HG03066 (cell line): ENCODE data around the gene CMIP.

ENCODE experiments used
- ATAC-seq: cut with Tn5 transposase; IDR thresholded peaks from one replicate; pipeline ENCODE4 v1.9.1; 2021; ENCODE audit warnings: low read depth; ENCODE audit not compliant: unreplicated experiment

Gene CMIP

DNA sequence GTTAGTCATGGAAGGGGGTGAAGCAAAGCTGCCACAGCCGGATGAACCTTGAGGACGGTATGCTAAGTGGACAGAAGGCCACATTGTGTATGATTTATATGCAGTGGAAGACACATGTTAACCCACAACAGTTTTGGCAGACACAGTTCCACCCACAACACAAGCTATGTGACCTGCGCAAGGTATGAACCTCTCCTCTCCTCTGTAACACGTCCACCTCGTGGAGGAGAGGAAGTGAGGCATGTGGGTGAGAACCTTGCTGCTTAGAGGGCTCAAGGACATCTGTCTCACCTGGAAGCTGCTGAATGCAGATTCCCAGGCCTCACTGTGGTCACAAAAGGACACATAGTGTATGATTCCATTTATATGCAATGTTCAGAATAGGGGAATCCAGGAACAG is 198.3 kb downstream of the CMIP start:
- no peak for ATAC-seq

DNA sequence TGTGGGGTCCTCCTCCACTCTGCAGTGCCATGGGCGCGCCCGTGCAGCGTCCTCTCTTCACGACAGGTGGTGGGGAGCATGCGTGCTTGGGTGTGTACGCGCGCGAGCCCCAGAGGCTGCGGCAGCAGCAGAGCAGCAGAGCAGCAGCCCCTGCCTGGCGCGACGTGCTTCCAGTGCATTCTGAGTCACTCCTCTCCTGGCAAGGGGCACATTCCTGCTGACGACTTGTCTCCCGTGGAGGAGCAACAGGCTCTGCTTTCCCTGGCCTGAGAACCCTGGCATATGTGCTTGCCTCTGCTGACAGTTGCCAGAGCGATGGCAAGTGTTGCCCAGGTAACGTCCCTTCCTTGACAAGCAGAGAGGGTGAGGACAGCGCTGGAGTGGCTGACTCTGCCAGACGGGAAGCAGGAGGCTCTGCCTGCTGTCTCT is 200.7 kb downstream of the CMIP start:
- ATAC-seq, result no peak

DNA sequence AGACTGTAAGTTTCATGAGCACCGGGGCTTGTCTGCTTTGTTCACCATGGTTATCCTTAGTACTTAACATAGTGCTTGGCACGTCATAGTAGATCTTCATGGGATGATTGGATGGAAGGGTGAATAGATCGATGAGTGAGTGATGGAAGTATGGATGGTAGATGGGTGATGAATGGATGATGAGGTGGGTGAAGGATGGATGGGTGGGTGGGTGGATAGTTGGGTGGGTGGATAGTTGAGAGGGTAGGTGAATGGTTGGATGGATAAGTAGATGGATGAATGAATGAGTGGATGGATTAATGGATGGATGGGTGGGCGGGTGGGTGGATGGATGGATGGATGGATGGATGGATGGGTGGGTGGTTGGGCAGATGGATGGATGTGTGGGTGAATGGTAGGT is 201.3 kb downstream of the CMIP start:
- ATAC-seq, result no peak

DNA sequence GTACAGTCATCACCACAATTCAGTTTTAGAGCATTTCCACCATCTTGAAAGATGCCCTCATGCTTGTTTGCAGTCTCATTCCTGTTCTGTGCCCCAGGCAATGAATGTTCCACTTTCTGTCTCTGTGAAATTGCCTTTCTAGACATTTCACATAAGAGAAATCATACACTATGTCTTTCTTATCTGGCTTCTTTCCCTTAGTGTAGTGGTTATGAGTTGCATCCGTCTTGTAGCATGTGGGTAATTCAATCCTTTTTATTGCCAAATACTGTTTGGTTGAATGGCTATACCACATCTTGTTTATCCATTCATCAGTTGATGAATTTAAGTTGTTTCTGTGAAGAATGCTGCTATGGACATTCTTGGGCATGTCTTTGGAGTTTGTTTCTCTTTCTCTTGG is 202.0 kb downstream of the CMIP start:
- ATAC-seq, result no peak

DNA sequence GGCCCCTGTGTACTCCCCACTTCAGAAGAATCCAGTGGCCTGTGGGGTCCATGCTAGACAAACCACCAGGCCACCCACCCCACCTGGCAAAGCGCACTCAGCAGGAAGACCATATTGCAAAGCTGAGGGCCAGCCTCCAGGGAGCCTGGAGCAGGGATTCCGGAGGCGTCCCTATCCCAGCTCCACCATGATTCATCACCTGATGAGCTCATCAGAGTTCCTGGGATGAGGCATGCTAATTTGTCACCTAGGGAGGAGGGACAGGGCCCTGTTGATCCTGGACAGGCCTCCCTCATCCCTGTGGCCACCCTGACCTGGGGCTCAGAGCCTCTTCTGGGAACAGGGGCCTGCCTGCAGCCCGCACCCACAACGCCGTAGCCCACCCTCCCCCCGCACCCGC is 202.9 kb downstream of the CMIP start:
- no peak for ATAC-seq

DNA sequence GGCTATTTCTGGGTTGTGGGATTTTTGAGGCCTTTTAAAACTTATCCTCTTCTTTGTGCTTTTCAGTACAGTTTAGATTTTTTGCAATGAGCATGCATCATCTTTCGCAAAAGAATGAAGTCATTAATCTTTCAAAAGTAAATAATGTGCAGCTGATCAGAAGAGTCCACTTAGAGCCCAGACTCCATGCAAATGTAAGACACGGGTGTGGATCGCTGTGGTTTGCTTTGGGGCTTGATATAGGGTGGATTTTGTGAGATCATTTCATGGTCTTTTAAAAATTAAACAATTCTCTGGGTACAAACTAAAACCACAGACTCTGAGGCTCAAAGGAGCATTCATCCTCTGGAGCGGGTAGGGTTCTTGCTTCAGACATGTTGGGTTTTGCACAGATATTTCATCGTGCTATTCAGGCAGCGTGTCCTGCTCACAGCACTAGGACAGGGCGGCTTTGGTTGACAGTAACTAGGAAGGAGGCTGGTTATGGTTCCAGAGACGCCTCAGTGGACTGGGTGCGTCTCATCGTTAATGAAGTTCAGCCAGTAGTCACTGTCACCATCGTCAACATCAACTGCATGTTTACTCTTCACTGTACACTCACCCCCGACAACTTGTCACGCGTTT is 205.1 kb downstream of the CMIP start:
- ATAC-seq, result no peak

DNA sequence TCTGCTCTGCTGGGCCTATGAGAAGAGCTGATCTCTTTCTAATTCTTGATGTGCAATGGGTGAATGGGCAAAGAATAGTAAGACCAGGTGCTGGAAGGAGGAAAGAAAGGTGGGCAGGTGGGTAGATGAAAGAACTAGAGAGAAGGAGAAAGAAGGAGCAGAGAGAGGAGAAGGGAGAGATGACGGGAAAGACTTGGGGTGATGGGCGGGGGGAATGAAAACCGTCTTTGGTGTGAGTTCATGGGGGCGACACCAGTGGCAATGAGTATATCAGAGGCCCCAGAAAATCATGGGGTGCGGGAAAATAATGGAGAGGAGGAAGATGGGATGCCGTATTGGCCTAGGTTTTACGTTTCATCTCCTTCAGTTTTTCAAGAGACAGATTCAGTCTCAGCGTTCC is 205.7 kb downstream of the CMIP start:
- no peak for ATAC-seq

DNA sequence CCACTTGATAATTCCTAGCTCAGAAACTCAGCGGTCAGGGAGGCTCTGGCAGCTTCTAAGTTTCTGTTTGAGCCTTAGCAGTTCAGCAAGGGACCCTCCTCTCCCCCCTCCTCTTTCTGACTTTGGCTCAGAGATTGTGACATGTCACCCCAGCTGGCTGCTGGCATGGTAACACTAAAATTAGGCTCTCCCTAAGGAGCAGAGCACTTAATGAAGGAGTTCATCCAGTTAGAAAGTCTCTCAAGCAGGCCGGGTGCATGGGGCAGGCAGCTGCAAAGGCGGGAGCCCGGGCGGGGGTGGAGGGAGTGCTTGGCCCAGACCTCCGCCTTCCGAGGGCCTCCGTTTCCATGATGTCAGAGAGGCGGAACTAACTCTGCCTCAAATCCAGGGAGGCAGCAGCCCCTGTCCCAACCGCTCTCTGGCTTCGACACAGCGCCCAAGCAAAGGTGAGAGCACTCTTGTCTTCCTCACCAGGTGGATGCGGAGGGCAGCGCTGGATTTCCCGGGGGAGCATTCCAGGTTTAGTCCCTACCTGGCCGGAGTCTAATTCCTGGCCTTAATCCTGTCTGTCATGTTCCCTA is 206.5 kb downstream of the CMIP start:
- ATAC-seq, result no peak

DNA sequence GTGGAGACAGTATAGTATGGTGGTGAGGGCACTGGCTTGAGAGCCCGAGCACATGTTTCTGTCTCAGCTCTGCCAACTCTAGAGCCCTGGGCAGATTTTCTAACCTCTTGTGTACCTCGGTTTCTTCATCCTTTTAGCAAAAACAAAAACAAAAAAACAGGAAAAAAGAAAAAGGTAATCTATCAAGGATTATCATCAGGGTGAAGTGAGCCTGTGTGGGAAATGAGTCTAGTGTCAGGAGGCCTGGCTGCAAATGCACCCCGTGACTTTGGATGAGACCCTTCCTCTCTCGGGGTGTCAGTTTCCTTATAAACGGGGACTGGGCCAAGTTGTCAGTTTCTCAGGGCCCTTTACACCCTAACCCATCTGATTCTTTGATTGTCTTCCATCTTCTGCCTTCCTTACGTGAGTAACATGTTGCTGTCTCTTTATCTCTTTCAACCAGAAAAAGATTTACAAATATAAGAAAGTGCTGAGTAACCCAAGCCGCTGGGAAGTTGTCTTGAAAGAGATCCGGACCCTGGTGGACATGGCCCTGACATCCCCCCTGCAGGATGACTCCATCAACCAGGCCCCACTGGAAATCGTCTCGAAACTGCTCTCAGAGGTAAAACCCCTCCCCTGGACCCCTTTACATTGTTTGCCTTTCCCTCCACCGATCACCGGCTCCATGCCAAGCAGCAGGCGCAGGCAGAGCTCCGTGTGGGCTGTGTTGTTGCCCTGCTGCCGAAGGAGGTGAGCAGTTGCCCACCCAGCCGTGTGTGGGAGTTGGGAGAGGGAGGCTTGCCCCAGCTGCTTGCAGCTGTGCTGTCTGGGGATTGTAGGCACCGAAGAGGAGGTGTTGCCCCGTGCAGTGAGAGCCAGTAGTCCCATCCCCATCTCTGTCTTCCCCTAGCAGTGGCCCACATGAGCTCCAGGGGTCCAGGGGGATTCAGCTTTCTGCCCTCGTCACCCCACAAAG is 207.4 kb downstream of the CMIP start:
- ATAC-seq, result peak; percentile 25

DNA sequence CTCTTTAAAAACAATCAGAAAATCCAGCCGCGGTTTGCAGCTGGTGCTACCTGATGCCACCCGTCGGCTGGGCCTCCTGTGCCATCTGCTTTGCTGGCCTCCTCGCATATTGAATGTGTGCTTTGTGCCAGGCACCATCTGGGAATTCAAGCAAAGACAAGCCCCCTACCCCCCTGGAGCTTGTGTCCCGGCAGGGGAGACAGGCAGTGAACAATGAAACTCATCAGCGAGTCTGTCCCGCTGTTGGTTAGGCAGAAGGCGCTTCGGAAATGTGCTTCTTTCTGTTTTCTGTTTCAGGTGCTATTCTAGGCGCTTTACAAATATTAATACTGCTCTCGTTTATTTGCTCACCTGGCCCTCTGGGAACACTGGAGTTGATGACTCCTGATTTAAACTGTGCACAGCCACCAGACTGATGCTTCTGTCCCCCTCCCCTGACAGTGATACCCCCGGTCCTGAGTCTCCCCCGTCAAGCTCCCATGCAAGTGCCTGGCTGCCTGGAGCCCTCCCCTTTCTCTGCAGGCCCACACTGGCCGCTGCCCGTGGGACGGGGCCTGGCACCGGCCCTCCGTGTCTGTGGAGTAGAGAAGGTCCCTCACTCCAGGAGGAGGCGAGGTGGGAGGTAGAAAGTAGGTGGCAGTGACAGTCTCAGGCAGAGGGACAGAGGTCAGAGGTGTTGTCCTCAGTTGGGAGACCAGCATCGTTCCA is 208.3 kb downstream of the CMIP start:
- ATAC-seq, result peak; percentile 71

DNA sequence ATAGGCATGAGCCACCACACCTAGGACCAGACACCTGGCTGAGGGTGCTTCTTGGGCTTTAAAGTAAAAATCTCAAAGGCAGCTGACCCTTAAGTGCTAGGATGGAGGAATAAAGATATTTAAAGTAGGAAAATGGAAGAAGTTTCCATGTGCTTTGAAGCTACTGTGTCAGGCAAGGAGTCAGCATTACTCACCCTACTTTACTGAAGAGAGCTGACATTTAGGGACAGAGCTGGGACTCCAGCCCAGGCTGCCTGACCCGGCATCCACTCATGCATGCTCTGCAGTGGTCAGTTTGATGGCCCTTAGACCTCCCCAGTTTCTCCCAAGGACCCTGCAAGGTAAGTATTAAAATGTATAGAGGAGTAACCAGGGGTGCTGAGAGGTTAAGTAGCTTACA is 209.7 kb downstream of the CMIP start:
- no peak for ATAC-seq

DNA sequence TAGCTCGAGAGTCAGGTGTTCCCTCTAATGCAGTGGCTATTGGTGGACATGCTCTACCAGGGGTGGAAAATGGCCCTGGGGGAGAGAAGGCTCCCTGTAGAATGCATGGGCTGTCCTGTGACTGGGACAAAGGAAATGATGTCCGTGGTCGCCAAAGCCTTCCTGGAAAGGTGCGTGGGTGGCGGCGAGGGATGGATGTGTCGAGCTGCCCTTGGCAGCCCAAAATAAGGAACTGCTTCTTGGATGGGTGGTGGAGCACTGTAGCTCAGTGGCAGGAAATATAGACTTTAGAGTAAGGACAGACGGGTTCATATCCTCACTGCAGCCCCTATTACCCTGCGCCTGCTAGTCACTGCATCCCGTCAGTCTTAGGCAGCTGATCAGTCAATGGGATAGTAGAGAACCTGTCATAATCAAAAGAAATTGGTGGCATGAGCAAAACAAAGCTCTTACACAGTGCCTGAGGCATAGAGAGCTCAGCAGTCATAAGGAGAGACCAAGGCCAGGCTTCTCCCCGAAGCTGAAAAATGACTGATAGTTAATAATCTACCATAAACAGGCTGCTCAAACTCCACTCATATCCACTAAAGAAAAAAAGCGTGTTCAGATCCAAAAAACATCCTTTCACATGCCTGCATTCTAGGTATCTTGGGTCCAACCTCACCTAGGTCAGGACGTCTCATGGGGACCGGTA is 211.0 kb downstream of the CMIP start:
- no peak for ATAC-seq

DNA sequence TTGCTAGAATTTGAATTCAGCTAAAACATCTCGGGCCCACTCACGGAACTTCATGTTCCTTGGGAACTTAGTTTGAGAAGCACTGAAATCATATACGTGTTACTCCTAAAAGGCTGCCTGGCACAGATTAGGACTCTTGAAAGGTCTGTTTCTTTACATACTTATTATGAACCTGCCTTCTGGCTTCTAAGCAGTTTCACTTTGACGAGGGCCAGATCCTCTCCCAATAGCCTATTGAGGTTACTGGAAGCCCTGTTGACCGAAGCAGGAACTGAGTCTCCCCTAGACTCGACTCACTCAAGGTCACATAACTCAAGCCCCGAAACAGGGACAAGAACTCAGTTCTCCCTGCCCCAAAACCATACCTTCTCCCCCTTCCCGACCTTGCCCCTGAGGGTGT is 212.6 kb downstream of the CMIP start:
- peak; percentile 56 for ATAC-seq

DNA sequence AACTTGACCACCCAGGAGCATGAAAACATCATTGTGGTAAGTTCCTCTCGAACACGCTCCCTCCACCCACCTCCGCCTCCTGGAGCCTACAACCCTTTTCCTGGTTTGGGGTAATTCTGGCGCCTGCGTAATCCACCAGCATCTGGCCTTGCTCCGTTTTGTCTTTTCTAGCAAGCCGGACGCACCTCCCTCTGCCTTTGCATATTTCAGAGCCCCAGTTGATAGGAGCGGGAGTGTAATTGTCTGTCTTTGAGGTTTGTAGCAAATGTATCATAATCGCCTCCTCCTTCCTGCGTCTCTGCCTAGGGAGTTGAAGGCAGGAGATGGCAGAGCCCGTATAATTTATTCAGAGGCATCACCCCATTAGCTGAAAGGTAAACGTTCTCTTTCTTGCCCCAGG is 213.2 kb downstream of the CMIP start:
- ATAC-seq, result no peak

DNA sequence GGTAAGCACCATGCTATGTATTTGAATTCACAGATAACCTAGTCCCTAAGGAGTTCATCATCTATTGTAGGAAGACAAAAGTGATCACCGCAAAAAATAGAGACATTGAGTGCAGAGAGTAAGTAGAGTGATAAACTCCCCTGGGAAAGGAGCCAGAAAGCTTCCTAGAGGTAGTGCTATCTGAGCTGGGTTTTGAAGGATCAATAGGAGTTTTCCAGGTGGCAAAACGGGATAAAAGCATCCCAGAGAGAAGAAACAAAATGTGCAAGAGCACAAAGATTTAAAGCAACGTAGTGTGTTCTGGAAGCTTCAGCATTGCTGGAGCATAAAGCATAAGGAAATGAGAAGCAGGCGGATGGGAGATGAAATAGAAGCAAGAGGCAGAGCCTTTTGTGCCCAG is 213.8 kb downstream of the CMIP start:
- ATAC-seq, result no peak

DNA sequence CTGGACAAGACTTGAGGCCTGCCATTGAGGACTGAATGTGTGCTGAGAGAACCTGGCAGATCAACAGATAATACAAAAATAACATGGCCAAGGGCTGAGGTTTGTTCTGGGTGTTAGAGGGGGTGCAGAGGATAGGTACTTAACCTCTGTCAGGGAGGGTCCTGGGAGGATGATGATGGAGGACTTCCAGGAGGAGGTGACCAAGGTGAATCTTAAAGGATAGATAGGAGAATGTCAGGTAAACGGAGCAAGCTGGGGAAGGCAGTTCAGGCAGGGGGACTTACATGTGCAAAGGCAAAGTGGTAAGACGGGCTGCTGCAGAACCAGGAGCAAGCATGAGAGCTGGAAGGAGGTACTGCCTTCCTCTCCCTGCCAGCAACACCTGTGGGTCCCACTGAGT is 214.6 kb downstream of the CMIP start:
- no peak for ATAC-seq

DNA sequence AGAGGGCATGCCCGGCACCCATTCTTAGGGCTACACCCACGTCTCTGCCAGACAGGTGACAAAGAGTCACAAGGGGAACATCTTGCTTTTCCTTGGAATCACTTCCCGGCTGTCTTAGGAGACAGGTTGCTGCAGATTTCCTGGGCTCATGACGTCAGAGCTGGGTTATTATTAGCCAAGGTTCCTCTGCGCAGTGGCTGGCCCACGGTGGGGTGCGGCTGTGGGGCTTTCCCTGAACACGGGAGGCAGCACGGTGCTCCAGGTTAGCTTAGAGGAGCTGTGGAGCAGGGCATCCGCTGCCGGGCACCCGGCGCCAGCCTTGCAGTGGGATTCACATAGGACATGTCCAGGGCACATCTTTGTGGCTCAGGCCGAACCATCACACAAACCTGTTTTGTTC is 216.5 kb downstream of the CMIP start:
- ATAC-seq, result no peak

DNA sequence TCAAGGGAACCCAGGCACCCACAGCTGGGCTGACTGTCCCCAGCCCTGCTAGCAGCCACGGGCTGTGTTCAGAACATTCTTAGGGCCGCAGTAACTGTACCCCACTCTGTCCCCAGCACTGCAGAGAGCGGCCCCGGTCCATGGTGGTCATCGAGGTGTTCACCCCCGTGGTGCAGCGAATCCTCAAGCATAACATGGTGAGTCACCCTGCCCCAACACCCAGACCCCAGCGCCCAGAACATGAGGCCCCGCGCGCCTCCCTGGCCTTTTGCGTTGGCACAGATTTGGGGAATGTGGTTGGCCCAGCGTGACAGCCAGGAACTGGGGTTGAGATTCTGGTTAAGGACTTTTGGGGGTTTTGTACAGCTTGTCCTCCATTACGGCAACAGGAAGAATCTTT is 219.5 kb downstream of the CMIP start:
- no peak for ATAC-seq

DNA sequence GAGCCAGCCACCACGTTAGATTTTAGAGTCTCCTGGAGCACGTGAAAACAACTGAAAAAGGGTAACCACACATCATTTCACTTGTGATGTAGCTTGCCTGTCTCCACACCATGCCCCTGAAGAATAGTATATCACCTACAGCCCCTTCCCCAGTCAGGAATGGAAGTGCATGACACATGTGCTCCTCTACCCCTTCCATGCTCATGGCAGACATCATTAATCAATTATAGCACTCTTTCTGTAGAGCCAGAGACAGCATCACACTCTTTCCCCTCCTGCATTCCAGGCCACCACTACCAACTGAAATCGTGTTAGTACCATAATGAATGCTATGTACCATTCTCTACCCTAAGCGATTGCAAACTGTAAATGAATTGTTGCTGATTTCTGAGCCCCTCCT is 221.0 kb downstream of the CMIP start:
- no peak for ATAC-seq

DNA sequence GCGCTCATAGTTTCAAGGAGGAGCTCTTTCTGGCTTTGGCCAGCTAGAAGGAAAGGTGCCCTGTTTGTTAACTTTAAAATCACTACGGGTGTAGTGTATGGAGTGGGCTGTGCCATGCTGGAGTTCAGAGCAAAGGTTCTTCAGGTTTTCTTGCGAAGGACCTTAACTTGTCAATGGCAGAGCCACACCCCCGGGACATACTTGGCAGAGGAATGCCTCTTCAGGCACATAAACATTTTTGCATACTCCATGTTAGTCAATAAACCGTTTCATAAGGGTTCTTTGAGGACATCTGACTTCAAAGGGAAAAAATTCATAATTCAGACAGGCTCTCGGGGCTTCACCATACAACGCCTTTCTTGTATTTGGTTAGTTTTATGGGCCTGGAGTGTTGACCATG is 221.5 kb downstream of the CMIP start:
- no peak for ATAC-seq
